ENCODE results near the gene PDE8A. TPM values are rescaled to one million over a fixed set of nuclear protein-coding genes. Genes with fewer than 3 reads are reported as not detected.

PDE8A gene
- total and polyA plus RNA-seq, 2 of the 13 experiments (the other 11 are each of a cell fraction or from before 2014, with no cell fraction given) = 26.3 to 48.5 TPM

GRCh38 chr15:84980196-84981053 is 1.2 kb upstream of the PDE8A start (continued):
- no peak for TF ChIP-seq ZNF318 (CRISPR knock-in tag; IDR thresholded peaks at IDR 0.05)
- TF ChIP-seq ZNF562 (CRISPR knock-in tag; IDR thresholded peaks at IDR 0.05; ENCODE audit: borderline replicate concordance) = no peak
- TF ChIP-seq ZNF121 (CRISPR knock-in tag; IDR thresholded peaks at IDR 0.05) = peak; percentile 98
- peak; percentile 48 for TF ChIP-seq RBFOX2 (IDR thresholded peaks at IDR 0.05; ENCODE audit: low read depth, low read length)
- peak; percentile 67 for TF ChIP-seq DMAP1 (CRISPR knock-in tag; IDR thresholded peaks at IDR 0.05)
- no peak for TF ChIP-seq CENPT (CRISPR knock-in tag; IDR thresholded peaks at IDR 0.05; ENCODE audit: low read depth)
- TF ChIP-seq FOXO4 (CRISPR knock-in tag; conservative IDR thresholded peaks at IDR 0.05) = no peak
- peak; percentile 46; the same call in 1 of the 2 replicates for TF ChIP-seq CBX5 (CRISPR knock-in tag; IDR thresholded peaks at IDR 0.05; ENCODE audit: borderline replicate concordance)
- no peak for TF ChIP-seq ZNF652 (CRISPR knock-in tag; IDR thresholded peaks at IDR 0.05; ENCODE audit: borderline replicate concordance, low read depth)
- TF ChIP-seq ZNF614 (CRISPR knock-in tag; IDR thresholded peaks at IDR 0.05; ENCODE audit: borderline replicate concordance) = peak; percentile 45; the same call in 1 of the 2 replicates
- 0 out of 2 replicates have a peak, but pooled peaks have one; percentile 19 for TF ChIP-seq FOSL1 (CRISPR knock-in tag; IDR thresholded peaks at IDR 0.05; ENCODE audit: borderline replicate concordance)
- no peak for TF ChIP-seq ZNF883 (CRISPR knock-in tag; IDR thresholded peaks at IDR 0.05; ENCODE audit: not compliant biosample characterization)
- TF ChIP-seq SMAD3 (CRISPR knock-in tag; IDR thresholded peaks at IDR 0.05) = peak; percentile 49; the same call in 1 of the 2 replicates
- TF ChIP-seq NFAT5 (CRISPR knock-in tag; IDR thresholded peaks at IDR 0.05) = no peak; the same call in 1 of the 2 replicates
